ENCODE results near the gene TCP1.
A peak's percentile ranks its signal among the peaks of the same experiment; 100 is the strongest.

The TCP1 gene

DNA sequence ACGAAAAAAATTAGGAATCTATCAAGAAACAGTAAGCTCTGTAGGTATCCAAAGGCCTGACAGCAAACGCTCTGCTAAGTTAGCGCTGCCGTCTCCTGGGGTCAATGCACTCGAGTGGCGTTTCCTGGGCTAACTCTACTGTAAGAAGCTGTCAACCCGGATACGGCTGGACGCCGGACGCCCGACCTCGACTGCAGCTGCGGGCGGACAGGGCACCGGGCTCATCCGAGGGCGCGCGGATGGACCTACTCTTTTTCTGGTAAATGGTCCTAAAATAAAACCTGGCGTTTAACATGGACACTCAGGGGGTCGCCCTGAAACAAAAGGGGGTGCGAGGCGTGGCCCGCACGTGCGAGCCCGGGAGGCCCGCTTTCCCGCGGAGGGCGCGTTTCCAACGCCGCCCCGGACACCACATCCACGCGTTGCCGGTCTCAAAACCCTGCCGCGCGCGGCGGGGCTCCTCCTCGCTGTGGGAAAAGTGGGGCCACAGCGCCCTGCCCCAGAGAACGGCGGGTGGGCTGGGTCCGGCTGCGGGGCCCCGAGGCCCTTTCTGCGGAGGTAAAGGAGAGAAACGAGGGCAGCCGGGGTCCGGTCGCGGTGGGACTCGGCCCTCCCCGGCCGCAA, 537 bp downstream of the TCP1 start:
- DNase-seq: no peak
- in situ Hi-C loops (cut with MboI; ENCODE audit: low pct_unique_long_range_greater_than_20kb, low sequenced_read_pairs): no loop called here

DNA sequence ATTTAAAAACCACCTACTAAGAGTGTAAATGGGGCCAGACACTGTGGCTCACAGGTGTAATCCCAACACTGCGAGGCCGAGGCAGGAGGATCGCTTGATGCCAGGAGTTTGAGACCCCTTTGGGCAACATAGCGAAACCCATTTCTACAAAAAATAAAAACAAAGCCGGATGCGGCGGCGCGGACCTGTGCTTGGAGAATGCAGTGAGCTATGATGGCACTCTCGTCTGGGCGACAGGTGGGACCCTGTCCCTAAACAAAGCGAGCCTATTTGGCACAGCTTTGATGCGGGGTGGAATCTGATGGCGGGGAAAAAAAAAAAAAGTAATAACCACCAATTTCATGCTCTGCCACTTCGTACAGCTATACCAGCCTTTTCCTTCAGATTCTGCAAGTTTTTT, 1.1 kb downstream of the TCP1 start:
- DNase-seq: no peak
- in situ Hi-C loops (cut with MboI; ENCODE audit: low pct_unique_long_range_greater_than_20kb, low sequenced_read_pairs): no loop called here

DNA sequence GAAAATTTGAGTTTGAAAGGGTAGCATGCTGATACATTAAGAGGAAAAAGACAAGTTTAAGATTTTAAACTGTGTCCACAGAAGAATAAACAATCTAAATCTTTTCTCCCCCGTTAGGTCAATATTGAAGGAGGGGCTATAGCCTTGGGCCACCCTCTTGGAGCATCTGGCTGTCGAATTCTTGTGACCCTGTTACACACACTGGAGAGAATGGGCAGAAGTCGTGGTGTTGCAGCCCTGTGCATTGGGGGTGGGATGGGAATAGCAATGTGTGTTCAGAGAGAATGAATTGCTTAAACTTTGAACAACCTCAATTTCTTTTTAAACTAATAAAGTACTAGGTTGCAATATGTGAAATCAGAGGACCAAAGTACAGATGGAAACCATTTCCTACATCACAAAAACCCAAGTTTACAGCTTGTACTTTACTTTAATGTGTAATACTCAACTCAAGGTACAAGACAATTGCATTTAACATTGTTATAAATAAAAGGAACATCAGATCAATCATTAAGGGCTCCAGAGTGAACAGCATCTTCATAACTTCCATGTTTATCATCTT, 10.8 kb downstream of the TCP1 start:
- DNase-seq: no peak
- in situ Hi-C loops (cut with MboI; ENCODE audit: low pct_unique_long_range_greater_than_20kb, low sequenced_read_pairs): no loop called here

DNA sequence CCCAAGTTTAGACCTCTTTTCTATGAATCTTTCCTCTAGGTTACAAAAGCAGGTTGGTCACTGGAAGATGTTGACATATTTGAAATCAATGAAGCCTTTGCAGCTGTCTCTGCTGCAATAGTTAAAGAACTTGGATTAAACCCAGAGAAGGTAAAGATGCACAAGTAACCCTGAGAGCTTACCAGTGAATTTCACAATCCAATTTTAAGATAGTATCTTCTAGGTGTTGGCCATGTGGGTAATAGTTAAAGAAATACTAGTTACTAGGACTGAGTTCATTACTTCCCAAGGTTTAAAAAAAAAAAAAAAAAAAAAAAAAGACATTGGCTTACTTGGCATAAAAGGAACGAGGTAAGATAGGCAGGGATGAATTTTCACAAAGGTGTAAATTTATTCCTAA, 11.3 kb downstream of the TCP1 start:
- no peak for DNase-seq
- in situ Hi-C loops (cut with MboI; ENCODE audit: low pct_unique_long_range_greater_than_20kb, low sequenced_read_pairs): no loop called here

DNA sequence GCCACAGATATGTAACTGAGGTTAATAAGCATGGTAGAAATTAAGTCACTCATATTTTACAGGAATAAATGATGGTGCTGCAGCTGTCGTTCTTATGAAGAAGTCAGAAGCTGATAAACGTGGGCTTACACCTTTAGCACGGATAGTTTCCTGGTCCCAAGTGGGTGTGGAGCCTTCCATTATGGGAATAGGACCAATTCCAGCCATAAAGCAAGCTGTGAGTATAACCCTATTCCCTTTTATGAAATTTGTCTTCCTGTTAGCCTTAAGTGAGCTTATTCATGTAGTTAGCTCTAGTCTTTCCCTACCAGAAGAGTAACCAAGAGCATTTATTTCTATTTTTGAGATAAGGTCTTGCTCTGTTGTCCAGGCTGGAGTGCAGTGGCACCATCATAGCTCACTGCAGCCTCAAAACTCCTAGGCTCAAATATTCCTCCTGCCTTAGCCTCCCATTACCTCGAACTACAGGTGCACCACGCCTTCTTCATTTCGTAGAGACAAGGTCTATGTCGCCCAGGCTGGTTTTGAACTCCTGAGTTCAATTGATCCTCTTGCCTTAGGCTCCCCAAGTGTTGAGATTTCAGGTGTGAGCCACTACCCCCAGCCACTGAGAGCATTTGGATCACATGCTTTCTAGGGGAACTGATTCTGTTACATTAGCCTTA, 12.0 kb downstream of the TCP1 start:
- DNase-seq: no peak
- in situ Hi-C loops (cut with MboI; ENCODE audit: low pct_unique_long_range_greater_than_20kb, low sequenced_read_pairs): no loop called here

DNA sequence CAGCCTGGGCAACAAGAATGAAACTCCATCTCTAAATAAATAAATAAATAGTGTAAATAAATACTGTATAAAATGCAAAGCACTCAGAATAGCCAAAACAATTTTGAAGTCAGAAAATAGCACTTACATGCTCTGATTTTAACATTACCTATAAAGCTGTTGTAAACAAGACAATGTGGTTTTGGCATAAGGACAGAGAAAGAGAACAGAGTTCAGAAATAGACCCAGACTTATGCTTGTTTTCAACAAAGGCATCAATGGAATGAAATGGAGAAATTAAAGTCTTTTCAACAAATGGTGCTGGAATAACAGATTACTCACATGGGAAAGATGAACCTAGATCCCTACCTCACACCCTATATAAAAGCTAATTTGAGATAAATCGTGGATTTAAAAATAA, 17.2 kb downstream of the TCP1 start:
- DNase-seq: no peak
- in situ Hi-C loops (cut with MboI; ENCODE audit: low pct_unique_long_range_greater_than_20kb, low sequenced_read_pairs): no loop called here

DNA sequence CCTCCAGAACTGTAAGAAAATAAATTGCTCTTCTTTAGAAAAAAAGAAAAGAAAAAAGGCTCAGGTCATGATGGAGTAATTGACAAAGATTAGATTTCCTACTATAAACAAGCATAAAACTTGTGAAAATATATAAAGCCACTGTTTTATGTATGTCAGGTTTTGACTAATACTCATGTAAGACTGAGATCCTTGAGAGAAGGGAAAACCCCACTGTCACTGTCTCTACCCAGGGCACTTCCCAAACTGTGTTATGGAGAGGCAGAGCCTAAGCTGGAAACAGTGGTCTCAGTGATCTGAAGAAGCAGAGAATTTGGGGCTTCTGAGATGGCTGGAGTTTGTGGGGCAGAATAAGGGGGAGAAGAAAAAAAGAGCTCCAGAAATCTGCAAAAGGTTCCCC, 19.9 kb downstream of the TCP1 start:
- in situ Hi-C loops (cut with MboI; ENCODE audit: low pct_unique_long_range_greater_than_20kb, low sequenced_read_pairs): no loop called here

DNA sequence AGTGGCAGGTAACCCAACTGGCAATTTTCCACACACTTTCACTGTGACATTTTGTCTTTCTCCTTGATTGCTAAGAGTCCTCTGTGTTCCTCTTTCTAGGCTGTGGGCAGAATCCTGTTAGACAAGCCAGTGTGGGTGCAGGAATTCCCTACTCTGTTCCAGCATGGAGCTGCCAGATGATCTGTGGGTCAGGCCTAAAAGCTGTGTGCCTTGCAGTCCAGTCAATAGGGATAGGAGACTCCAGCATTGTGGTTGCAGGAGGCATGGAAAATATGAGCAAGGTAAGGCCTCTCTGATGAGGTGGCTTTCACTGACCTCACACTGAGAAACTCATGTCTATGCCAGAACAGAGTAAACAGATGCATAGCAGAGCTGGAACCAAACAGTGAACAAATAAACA, 22.5 kb downstream of the TCP1 start:
- in situ Hi-C loops (cut with MboI; ENCODE audit: low pct_unique_long_range_greater_than_20kb, low sequenced_read_pairs): no loop called here
- DNase-seq: no peak

More for the DNA sequence above, 19.9 kb downstream of the TCP1 start:
- no peak for DNase-seq

DNA sequence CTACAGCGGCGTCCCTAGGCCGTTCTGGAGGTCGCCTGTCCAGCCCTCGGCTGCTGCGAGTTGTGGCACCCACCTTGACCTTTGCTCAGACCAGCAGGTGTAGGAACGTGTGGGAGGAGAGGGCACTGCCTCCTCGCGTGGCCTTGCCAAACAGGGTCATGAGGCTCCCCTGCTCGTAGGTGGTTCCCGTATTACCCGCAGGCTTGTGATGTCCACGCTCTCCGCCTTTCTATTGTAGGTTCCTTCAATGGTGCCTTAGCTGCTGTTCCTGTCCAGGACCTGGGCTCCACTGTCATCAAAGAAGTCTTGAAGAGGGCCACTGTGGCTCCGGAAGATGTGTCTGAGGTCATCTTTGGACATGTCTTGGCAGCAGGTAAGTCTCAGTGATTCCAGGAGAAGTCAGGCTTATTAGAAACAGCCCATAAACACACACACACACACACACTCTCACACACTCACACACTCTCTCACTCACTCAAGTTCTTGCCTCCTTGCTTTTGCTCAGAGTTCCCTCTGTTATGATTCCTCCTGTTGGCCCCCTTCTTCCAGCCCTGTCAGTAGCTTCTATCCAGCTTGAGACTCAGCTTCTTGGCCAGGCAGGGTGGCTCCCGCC, 26.6 kb downstream of the TCP1 start:
- DNase-seq: peak; percentile 32
- in situ Hi-C loops (cut with MboI; ENCODE audit: low pct_unique_long_range_greater_than_20kb, low sequenced_read_pairs): no loop called here

DNA sequence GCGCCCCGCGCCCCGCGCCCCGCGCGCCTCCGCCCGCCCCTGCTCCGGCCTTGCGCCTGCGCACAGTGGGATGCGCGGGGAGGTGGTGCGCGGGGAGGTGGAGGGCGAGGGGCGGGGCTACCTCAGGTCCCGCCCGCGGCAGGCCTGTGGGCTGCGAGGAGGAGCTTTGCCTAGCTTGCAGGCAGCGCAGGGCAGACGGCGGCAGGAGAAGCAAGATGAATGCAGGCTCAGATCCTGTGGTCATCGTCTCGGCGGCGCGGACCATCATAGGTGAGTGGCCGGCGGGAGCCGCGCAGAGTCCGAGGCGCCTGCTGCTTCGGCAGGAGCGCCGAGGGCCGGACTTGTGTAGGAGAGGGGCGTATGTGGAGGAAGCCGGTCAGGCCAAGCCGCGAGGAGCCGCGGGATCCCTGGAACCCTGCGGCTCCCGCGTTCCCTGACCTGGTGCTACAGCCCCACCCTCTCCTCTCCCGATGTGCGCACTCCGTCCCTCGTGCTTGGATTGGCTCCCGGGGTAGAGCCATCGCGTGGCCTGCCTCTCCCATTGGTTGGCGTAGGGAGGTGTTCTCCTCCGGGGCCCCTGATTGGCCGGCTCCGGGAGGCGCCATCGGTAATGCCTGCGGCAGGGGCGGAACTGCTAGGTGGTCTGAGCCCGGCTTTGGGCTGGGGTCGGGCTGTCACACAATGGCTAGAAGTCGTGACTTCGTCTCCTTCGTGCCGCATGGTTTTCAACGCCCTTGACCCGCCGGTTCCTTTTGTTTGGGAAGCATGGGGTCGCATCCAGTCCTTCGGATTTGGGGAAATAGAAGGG, 27.3 kb downstream of the TCP1 start, which contains the start of gene ACAT2:
TSS of gene ACAT2 (plus strand) at position 173 of the 808 bp plus-strand sequence. CDS start at position 216, 43 bp downstream.
- in situ Hi-C loops (cut with MboI; ENCODE audit: low pct_unique_long_range_greater_than_20kb, low sequenced_read_pairs): no loop called here
- peak; percentile 95 for DNase-seq

DNA sequence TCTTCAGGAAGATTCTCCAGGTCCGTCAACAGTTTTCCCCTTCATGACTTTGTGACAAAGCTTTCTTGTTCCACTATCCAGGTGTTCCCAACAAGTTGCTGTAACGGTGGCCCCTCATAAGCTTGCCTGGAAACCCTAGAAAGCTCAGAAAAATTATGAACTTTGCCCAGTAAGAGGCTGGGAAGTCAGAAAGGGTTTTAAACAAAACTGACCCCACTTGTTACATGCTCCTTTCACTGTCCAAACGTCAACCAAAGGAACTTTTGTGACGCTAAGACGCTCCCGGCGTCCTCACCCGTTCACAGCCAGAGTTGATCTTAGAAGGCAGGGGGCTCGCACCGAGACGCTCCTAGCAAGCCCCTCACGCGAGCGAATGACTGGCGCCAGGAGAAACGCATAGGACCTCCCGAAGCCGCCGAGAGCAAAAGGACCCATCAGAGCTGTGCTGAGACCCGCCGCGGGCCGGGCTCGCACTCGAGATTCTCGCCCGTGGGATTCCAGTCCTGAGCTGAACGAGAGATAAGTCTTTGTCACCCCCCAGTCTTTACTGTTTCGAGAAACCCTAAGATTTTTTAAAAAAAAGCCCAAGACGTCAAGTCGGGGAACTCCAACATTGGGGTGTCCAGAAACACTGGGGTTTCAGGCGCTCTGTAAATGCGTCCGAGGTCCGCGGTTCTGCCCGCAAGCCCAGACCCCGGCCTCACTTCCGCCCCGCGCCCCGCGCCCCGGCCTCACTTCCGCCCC, 28.1 kb downstream of the TCP1 start:
- in situ Hi-C loops (cut with MboI; ENCODE audit: low pct_unique_long_range_greater_than_20kb, low sequenced_read_pairs): no loop called here
- DNase-seq: no peak

DNA sequence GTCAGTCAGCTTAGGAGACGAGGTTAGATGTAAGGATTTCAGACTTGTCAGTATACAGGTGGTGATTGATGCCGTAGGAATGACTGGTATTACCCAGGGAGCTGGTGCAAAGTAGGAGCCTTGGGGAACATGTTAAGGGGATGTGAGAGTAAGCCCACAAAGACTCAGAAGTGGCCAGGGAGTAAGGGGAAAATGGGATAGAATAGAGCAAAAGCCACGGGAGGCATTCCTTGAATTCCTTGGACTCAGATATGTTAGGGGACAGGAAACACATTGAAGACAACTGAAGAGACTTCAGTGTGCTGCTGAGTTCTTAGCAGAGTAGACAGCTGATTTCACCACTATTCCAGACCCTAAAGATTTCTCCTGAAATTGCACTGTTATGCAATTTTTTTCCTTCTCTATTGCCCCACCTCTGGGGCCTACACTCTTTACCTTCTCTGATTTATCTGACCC, 28.8 kb downstream of the TCP1 start:
- in situ Hi-C loops (cut with MboI; ENCODE audit: low pct_unique_long_range_greater_than_20kb, low sequenced_read_pairs): no loop called here

DNA sequence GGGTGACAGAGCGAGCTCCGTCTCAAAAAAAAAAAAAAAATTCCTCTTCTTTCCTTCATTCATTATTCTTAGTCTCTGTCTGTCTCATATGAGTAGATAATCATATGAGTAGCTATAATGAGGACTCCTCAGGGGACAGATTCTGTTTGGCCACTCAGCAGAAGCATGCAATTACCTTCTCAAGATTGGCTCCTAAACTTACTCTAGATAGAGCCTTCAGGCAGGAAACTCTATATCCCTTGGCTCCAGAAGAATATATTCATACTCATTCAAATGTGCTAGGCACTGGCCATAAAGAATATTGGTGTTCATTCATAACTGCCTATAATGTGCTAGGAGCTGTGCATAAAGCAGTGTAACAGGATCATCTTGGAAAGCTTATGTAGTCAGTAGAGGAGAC, 29.8 kb downstream of the TCP1 start:
- in situ Hi-C loops (cut with MboI; ENCODE audit: low pct_unique_long_range_greater_than_20kb, low sequenced_read_pairs): no loop called here
- no peak for DNase-seq

More for the DNA sequence above, 28.8 kb downstream of the TCP1 start:
- no peak for DNase-seq

DNA sequence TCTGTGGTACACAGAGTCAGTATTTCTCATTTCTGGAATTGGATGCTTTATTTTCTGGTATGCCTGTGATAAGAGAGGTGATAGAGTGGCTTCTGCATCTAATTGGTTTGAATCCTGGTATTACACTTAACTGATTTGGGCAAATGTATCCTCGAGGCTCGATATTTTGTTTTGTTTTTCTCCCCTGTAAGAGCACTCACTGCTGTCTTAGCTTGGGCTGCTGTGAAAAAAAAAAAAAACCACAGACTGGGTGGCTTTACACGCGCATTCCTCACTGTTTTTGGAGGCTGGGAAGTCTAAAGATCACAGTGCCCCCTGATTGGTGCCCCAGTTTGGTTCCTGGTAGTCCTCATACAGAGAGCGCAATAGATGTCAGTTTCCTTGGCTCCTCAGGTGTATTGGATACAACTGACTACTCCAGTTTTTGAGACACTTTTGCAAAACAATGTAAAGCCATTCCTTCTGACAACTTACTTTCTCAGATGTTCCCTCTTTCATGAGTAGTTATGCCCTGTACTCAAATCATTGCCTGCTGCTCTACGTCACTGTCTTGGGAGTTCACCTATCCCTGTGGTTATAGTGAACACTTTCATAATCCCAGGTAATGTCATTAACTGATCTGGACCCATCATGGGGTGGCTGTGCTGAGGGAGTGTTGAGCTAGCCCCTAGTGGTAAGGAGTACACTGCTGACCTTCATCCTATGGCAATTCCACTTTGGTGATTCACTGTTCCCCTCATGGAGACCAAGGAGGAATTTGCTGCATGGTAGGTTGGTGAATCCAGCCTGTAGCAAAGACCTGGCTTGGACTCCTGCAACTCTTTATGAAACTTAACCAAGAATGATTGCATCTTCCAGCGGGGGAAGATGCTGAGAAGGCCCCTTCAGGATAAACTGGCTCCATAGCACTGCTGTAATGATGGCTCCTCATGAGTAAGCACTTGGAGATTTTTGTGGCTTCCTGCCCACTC, 31.1 kb downstream of the TCP1 start:
- in situ Hi-C loops (cut with MboI; ENCODE audit: low pct_unique_long_range_greater_than_20kb, low sequenced_read_pairs): no loop called here
- no peak for DNase-seq

DNA sequence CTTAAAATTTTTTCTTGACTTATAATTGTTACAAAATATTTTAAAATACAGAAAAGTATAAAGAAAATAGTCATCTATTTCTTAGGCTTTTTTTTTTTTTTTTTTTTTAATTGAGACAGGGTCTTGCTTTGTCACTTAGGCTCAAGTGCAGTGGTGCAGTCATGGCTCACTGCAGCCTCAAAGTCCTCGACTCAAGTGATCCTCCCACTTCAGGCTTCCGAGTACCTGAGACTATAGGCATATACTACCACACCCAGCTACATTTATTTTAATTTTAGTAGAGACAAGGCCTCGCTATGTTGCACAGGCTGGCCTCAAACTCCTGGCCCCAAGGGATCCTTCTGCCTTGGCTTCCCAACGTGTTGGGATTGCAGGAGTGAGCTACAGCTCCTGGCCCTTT, 32.9 kb downstream of the TCP1 start:
- no peak for DNase-seq
- in situ Hi-C loops (cut with MboI; ENCODE audit: low pct_unique_long_range_greater_than_20kb, low sequenced_read_pairs): no loop called here

DNA sequence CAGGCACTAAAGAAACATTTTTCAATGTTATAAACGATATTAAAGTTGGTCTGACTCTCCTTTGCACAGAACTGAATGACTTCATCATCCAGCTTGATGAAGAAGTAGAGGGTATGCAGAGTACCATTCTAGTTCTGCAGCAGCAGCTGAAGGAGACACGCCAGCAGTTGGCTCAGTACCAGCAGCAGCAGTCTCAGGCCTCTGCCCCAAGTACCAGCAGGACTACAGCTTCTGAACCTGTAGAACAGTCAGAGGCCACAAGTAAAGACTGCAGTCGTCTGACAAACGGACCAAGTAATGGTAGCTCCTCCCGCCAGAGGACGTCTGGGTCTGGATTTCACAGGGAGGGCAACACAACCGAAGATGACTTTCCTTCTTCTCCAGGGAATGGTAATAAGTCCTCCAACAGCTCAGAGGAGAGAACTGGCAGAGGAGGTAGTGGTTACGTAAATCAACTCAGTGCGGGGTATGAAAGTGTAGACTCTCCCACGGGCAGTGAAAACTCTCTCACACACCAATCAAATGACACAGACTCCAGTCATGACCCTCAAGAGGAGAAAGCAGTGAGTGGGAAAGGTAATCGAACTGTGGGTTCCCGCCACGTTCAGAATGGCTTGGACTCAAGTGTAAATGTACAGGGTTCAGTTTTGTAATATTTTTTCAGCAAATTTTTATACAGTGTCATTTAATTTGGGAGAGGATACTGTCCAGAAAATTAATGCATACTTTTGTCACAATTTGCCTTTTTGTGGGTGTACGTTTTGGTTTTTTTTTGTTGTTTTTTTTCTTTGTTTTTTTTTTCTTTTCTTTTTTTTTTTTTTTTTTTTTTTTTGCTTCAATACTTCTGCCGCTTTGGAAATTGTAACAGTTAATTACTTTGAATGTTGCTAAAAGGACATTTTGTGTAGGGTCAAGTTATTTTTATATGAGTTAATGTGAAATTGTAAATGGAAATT, 34.2 kb downstream of the TCP1 start:
- in situ Hi-C loops (cut with MboI; ENCODE audit: low pct_unique_long_range_greater_than_20kb, low sequenced_read_pairs): no loop called here
- DNase-seq: no peak

DNA sequence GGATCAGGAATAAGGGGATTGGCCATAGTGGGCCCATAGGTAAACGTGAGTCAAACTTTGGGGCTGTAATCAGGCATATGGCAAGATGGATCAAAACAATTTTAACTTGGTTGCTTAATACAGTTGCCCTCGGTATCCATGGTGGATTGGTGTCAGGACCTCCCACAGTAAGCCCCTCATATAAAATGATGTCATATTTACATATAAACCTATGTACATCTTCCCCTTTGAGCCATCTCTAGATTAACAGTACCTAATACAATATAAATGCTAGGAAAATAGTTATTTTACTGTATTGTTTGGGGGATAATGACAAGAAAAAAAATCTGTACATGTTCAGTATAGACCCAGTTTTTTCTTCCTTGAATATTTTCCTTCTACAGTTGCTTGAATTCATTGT, 35.0 kb downstream of the TCP1 start:
- in situ Hi-C loops (cut with MboI; ENCODE audit: low pct_unique_long_range_greater_than_20kb, low sequenced_read_pairs): no loop called here

More for the DNA sequence above, 35.0 kb downstream of the TCP1 start:
- DNase-seq: no peak

Data from KBM-7 (cell line).